Esophagus squamous epithelium (tissue), 4 donors: ENCODE results near the gene TMEFF2.

Experiments
- POLR2A ChIP-seq, 4 donors: fragments of 450-650 bp; IDR thresholded peaks; one replicate each; pipeline ENCODE4 v1.6.1; 2017; ENCODE audit warnings: antibody characterized with exemption in 4 of 4, mild to moderate bottlenecking in 4 of 4, moderate library complexity in 3 of 4
- TF ChIP-seq, protein P1 (sequence below), 6 experiments: fragments of 450-650 bp in 4 of 6; fragments of 200-600 bp in 2 of 6; sonication (generic) in 2 of 6; IDR thresholded peaks; one replicate each; pipeline ENCODE4 v1.5.1; 2016 to 2019; ENCODE audit warnings: antibody characterized with exemption in 6 of 6, mild to moderate bottlenecking in 4 of 6, moderate library complexity in 4 of 6

DNA sequence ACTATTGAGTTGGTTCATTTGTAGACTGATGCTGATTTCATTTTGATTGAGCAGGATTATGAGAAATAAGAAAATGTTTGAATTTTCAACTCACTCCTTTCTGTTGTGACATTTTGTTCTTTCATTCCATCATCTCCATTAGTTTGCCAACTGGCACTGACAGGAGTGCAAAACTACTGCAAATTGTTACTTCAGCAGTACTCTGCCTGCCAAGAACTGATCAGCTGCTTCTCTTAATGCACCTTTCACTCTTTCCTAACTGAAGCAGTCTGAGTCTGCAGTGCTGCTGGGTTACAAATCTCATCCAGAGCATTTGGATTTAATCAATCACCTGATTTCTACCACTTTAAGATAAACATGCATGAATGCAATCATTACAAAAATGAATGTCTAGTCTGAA lies 70.9 kb downstream of the TMEFF2 start:
- TF ChIP-seq, protein P1, sequence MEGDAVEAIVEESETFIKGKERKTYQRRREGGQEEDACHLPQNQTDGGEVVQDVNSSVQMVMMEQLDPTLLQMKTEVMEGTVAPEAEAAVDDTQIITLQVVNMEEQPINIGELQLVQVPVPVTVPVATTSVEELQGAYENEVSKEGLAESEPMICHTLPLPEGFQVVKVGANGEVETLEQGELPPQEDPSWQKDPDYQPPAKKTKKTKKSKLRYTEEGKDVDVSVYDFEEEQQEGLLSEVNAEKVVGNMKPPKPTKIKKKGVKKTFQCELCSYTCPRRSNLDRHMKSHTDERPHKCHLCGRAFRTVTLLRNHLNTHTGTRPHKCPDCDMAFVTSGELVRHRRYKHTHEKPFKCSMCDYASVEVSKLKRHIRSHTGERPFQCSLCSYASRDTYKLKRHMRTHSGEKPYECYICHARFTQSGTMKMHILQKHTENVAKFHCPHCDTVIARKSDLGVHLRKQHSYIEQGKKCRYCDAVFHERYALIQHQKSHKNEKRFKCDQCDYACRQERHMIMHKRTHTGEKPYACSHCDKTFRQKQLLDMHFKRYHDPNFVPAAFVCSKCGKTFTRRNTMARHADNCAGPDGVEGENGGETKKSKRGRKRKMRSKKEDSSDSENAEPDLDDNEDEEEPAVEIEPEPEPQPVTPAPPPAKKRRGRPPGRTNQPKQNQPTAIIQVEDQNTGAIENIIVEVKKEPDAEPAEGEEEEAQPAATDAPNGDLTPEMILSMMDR (IDR thresholded peaks at IDR 0.05), result no peak
- TF ChIP-seq POLR2A (IDR thresholded peaks at IDR 0.05), result no peak
